H1 (cell line): ENCODE measurements around the gene RNF214. TPM values are rescaled to one million over a fixed set of nuclear protein-coding genes. Genes with fewer than 3 reads are reported as not detected.

Source experiments
- CTCF ChIA-PET: fragments of 300-600 bp; sonication (Branson Sonifier 250); formaldehyde crosslinking; loops from one replicate; lab custom pipeline; 2021; ENCODE audit not compliant: partially characterized antibody; lab: Charles Lee
- POLR2A ChIA-PET: fragments of 300-600 bp; sonication (Branson Sonifier 250); formaldehyde crosslinking; loops from one replicate; lab custom pipeline; 2021; ENCODE audit warnings: inconsistent platforms; ENCODE audit not compliant: partially characterized antibody; lab: Charles Lee
- DNase-seq, 2 experiments: peaks; one replicate each; pipeline versions ENCODE4 v3.0.0 to v3.0.0-alpha.2; 2010 to 2022; ENCODE audit warnings: low spot score in 2 of 2, low read depth in 1 of 2, mixed read lengths in 1 of 2
- FAIRE-seq: peaks from 2 replicates; lab custom pipeline; 2011; peaks lifted over from hg19 to GRCh38; lab: Jason Lieb, UNC
- H2AFZ ChIP-seq: 2 replicates; pipeline ENCODE4 v1.8.1; 2012; ENCODE audit warnings: low read length, inconsistent platforms
- H2AK5ac ChIP-seq: 2 replicates; pipeline ENCODE4 v1.6.1; 2013; ENCODE audit warnings: low read depth, low read length
- H2BK120ac ChIP-seq: replicated peaks from 2 replicates; pipeline ENCODE3; 2013; ENCODE audit warnings: low read depth, low read length, inconsistent platforms
- H2BK12ac ChIP-seq: 2 replicates; pipeline ENCODE4 v1.6.1; 2013; ENCODE audit warnings: low read depth, low read length
- H2BK15ac ChIP-seq: 2 replicates; pipeline ENCODE4 v1.6.1; 2013; ENCODE audit warnings: low read length
- H2BK20ac ChIP-seq: 2 replicates; pipeline ENCODE4 v1.6.1; 2013; ENCODE audit warnings: low read length
- H2BK5ac ChIP-seq: 2 replicates; pipeline ENCODE4 v1.6.1; 2013; ENCODE audit warnings: low read depth, low read length
- H3K14ac ChIP-seq: 2 replicates; pipeline ENCODE4 v1.6.1; 2013; ENCODE audit warnings: inconsistent platforms; ENCODE audit not compliant: insufficient read length
- H3K18ac ChIP-seq: 2 replicates; pipeline ENCODE4 v1.6.1; 2013; ENCODE audit warnings: low read length; ENCODE audit errors: extremely low read depth
- H3K23ac ChIP-seq: 2 replicates; pipeline ENCODE4 v1.6.1; 2013; ENCODE audit warnings: inconsistent platforms; ENCODE audit not compliant: insufficient read length
- H3K23me2 ChIP-seq: 2 replicates; pipeline ENCODE4 v1.6.1; 2013; ENCODE audit warnings: low read depth, low read length
- H3K27ac ChIP-seq: 2 replicates; pipeline ENCODE4 v1.6.1; 2011; ENCODE audit warnings: low read depth, low read length, inconsistent platforms
- H3K27me3 ChIP-seq, 4 experiments: replicated peaks in 1 of 4; 1 replicate in 1 of 4; 2 replicates in 3 of 4; pipeline versions ENCODE4 v1.6.1 to v1.8.1; 2011 to 2013; ENCODE audit warnings: low read length in 3 of 4, mild to moderate bottlenecking in 3 of 4, inconsistent platforms in 2 of 4, mixed read lengths in 2 of 4, moderate library complexity in 1 of 4; ENCODE audit not compliant: control insufficient read depth in 3 of 4, insufficient read depth in 3 of 4; ENCODE audit errors: extremely low read depth in 1 of 4
- H3K36me3 ChIP-seq, 4 experiments: 2 replicates each; pipeline versions ENCODE4 v1.6.1 to v1.8.1; 2011 to 2013; ENCODE audit warnings: mild to moderate bottlenecking in 4 of 4, low read length in 3 of 4, moderate library complexity in 2 of 4, control low read depth in 1 of 4, inconsistent platforms in 1 of 4; ENCODE audit not compliant: insufficient read depth in 4 of 4, control insufficient read depth in 2 of 4
- H3K4ac ChIP-seq: replicated peaks from 2 replicates; pipeline ENCODE3; 2013; ENCODE audit warnings: low read length, low read depth, mixed read lengths, inconsistent platforms; ENCODE audit not compliant: insufficient read length
- H3K4me1 ChIP-seq, 4 experiments: replicated peaks in 1 of 4; 1 replicate in 1 of 4; 2 replicates in 3 of 4; pipeline versions ENCODE4 v1.6.1 to v1.8.1; 2011 to 2013; ENCODE audit warnings: low read length in 3 of 4, inconsistent platforms in 2 of 4, mixed read lengths in 1 of 4; ENCODE audit not compliant: insufficient read depth in 4 of 4, control insufficient read depth in 3 of 4
- H3K4me2 ChIP-seq, 2 experiments: 2 replicates each; pipeline versions ENCODE4 v1.6.1 to v1.8.1; 2011 to 2013; ENCODE audit warnings: low read depth in 2 of 2, low read length in 2 of 2, control low read depth in 1 of 2, inconsistent platforms in 1 of 2, mild to moderate bottlenecking in 1 of 2; ENCODE audit not compliant: insufficient read depth in 1 of 2
- H3K4me3 ChIP-seq, 4 experiments: fragments of 200-600, 300-600 bp in 1 of 4; sonication (generic), shearing (Covaris generic), sonication (Bioruptor Twin) in 1 of 4; 2 replicates each; pipeline versions ENCODE4 v1.5.1 to v1.8.1; 2011 to 2016; ENCODE audit warnings: low read length in 4 of 4, low read depth in 3 of 4, control low read depth in 2 of 4, inconsistent platforms in 2 of 4, mild to moderate bottlenecking in 2 of 4, mixed read lengths in 1 of 4, moderate library complexity in 1 of 4; ENCODE audit not compliant: insufficient read depth in 2 of 4; ENCODE audit errors: extremely low read depth in 1 of 4
- H3K56ac ChIP-seq: replicated peaks from 2 replicates; pipeline ENCODE3; 2013; ENCODE audit warnings: low read depth, mild to moderate bottlenecking, mixed read lengths, low read length, inconsistent platforms; ENCODE audit not compliant: insufficient read length
- H3K79me1 ChIP-seq: 2 replicates; pipeline ENCODE4 v1.6.1; 2013; ENCODE audit warnings: low read depth, low read length, control low read depth
- H3K79me2 ChIP-seq, 2 experiments: 2 replicates each; pipeline versions ENCODE4 v1.6.1 to v1.8.1; 2012 to 2013; ENCODE audit warnings: low read length in 2 of 2, mild to moderate bottlenecking in 2 of 2, inconsistent platforms in 1 of 2; ENCODE audit not compliant: insufficient read depth in 2 of 2, control insufficient read depth in 1 of 2
- H3K9ac ChIP-seq, 4 experiments: replicated peaks in 1 of 4; 1 replicate in 1 of 4; 2 replicates in 3 of 4; pipeline versions ENCODE4 v1.6.1 to v1.8.1; 2011 to 2013; ENCODE audit warnings: low read depth in 3 of 4, low read length in 3 of 4, control low read depth in 2 of 4, mild to moderate bottlenecking in 2 of 4, moderate library complexity in 2 of 4, inconsistent platforms in 1 of 4; ENCODE audit errors: extremely low read depth in 1 of 4
- H3K9me3 ChIP-seq, 2 experiments: 2 replicates each; pipeline versions ENCODE4 v1.6.1 to v1.8.1; 2012 to 2013; ENCODE audit warnings: mild to moderate bottlenecking in 2 of 2, moderate library complexity in 2 of 2, control low read depth in 1 of 2, inconsistent platforms in 1 of 2, low read depth in 1 of 2, low read length in 1 of 2, mixed read lengths in 1 of 2; ENCODE audit not compliant: insufficient read depth in 2 of 2
- H4K20me1 ChIP-seq, 2 experiments: replicated peaks in 1 of 2; 2 replicates each; pipeline versions ENCODE3 to v1.8.1; 2011 to 2013; ENCODE audit warnings: inconsistent platforms in 2 of 2, low read length in 2 of 2, mild to moderate bottlenecking in 1 of 2; ENCODE audit not compliant: insufficient read depth in 2 of 2, control insufficient read depth in 1 of 2
- H4K5ac ChIP-seq: 2 replicates; pipeline ENCODE4 v1.6.1; 2013; ENCODE audit warnings: low read length, low read depth, mixed read lengths, inconsistent platforms; ENCODE audit not compliant: insufficient read length
- H4K8ac ChIP-seq: 2 replicates; pipeline ENCODE4 v1.8.0; 2013; ENCODE audit warnings: mild to moderate bottlenecking, moderate library complexity, low read length, inconsistent platforms; ENCODE audit not compliant: insufficient read depth; ENCODE audit errors: extremely low read depth
- H4K91ac ChIP-seq: replicated peaks from 2 replicates; pipeline ENCODE3; 2013; ENCODE audit warnings: low read length, mixed read lengths, inconsistent platforms; ENCODE audit not compliant: insufficient read length
- CBX5 ChIP-seq: fragments of 300-800, 300-1000 bp; sonication (generic); IDR thresholded peaks from 2 replicates; pipeline ENCODE4 v1.7.1; 2016; ENCODE audit warnings: antibody characterized with exemption, low read length, low read depth
- CREB1 ChIP-seq: IDR thresholded peaks from 2 replicates; pipeline ENCODE4 v1.6.1; 2012; ENCODE audit warnings: inconsistent platforms
- CTBP2 ChIP-seq: IDR thresholded peaks from 2 replicates; pipeline ENCODE4 v1.7.0; 2011; ENCODE audit warnings: borderline replicate concordance, mild to moderate bottlenecking, moderate library complexity, mixed read lengths, low read length; ENCODE audit not compliant: insufficient read depth, insufficient read length
- EZH2 ChIP-seq: fragments of 200-600 bp; sonication (generic); IDR thresholded peaks from 2 replicates; pipeline ENCODE4 v1.7.1; 2012; ENCODE audit warnings: low read depth, mild to moderate bottlenecking, moderate library complexity, low read length, inconsistent platforms; ENCODE audit not compliant: severe bottlenecking
- KDM5A ChIP-seq: fragments of 200-600 bp; IDR thresholded peaks from 2 replicates; pipeline ENCODE4 v1.7.1; 2012; ENCODE audit warnings: mild to moderate bottlenecking, low read length, inconsistent platforms, mixed read lengths
- POLR2A ChIP-seq, 2 experiments: IDR thresholded peaks; 1 replicate in 1 of 2; 2 replicates in 1 of 2; pipeline ENCODE4 v1.6.1; 2011; ENCODE audit warnings: low read depth in 2 of 2, low read length in 2 of 2, mild to moderate bottlenecking in 2 of 2; ENCODE audit errors: control extremely low read depth in 1 of 2
- TAF1 ChIP-seq: IDR thresholded peaks from 2 replicates; pipeline ENCODE4 v1.6.1; 2011; ENCODE audit warnings: mild to moderate bottlenecking, low read depth, low read length
- TBP ChIP-seq: IDR thresholded peaks from 2 replicates; pipeline ENCODE4 v1.6.1; 2011; ENCODE audit warnings: low read depth, low read length, improper control_type of control experiment
- WGBS, 2 experiments: shearing (Covaris generic) in 1 of 2; methylation state at CpG; one replicate each; pipeline versions ENCODE4 v1.1.6 to v1.1.7; 2013 to 2015; ENCODE audit warnings: low lambda C conversion rate in 2 of 2, mixed read lengths in 2 of 2, inconsistent platforms in 1 of 2, low coverage in 1 of 2, missing lambda C conversion rate in 1 of 2; ENCODE audit not compliant: insufficient replicate concordance in 2 of 2, insufficient coverage in 1 of 2, insufficient read length in 1 of 2; ENCODE audit errors: extremely low coverage in 1 of 2, missing lambda C conversion rate in 1 of 2; 5-methylcytosine and 5-hydroxymethylcytosine counted together
- polyA plus RNA-seq, 7 experiments: library from polyadenylated mRNA; depleted of rRNA in 3 of 7; stranded (reverse) in 5 of 7; unstranded in 2 of 7; fragments of >200 nt in 5 of 7; fragments of 200-250 nt in 2 of 7; gene quantifications; 1 replicate in 5 of 7; 2 replicates in 1 of 7; 4 replicates in 1 of 7; pipeline versions ENCODE4 v1.2.1 to v1.2.3, GENCODE V29; 2011 to 2013; ENCODE audit warnings: missing spikeins in 2 of 7, mixed read lengths in 2 of 7
- total RNA-seq: library from RNA; stranded (reverse); fragmentation: NEBNext Ultra II Directional; extraction: Animal tissue kit (Norgen Biotek cat#: 25700); gene quantifications from 2 replicates; pipeline ENCODE4 v1.2.1, GENCODE V29; 2021
- TF ChIP-seq, protein P1 (sequence below): IDR thresholded peaks from 2 replicates; pipeline ENCODE4 v1.6.1; 2011; ENCODE audit warnings: low read depth, mild to moderate bottlenecking, low read length; ENCODE audit not compliant: insufficient read depth

Gene RNF214
- total and polyA plus RNA-seq, 2 of the 8 experiments (the other 6 are each of a cell fraction or from before 2014, with no cell fraction given): 34.9 to 35.6 TPM

DNA sequence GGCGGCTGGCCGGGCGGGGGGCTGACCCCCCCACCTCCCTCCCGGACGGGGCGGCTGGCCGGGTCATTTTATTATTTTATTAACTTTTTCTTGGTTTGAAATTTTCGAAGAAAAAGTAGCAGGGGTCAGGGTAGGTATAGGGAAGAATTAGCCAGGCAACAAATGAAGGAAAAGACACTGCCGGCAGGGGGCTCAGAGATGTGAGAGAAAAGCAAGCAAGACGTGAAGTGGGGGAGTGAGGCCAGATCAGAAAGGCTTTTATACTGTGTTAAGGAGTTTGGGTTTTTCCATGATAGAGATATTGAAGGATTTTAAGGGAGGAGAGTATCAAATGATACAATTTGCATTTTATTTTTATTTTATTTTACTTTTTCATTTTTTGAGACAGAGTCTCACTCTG is 19.0 kb downstream of the RNF214 start:
- Histone ChIP-seq H3K4me3 (no peak overlapping the region), H2BK5ac (no peak overlapping the region), H4K5ac (no peak overlapping the region), H3K27ac (no peak overlapping the region), H3K56ac (no peak overlapping the region), H3K18ac (no peak overlapping the region), H3K4me2 (no peak overlapping the region), H3K36me3 (peaks cover 4 to 35% (median 18%) of the 10 kb centered on the region in 4 experiments; a peak in 6 of 8 replicates), H2BK120ac (no peak overlapping the region), H3K23ac (no peak overlapping the region), H3K27me3 (no peaks in the 10 kb centered on the region), H3K4me1 (no peaks in the 10 kb centered on the region), H2BK20ac (no peak overlapping the region), H3K79me1 (no peaks in the 10 kb centered on the region), H4K8ac (no peak overlapping the region), H4K91ac (no peak overlapping the region), H2AFZ (no peak overlapping the region), H2AK5ac (no peak overlapping the region), H3K9me3 (no peaks in the 10 kb centered on the region), H3K23me2 (no peaks in the 10 kb centered on the region), H3K14ac (no peak overlapping the region), H2BK15ac (no peak overlapping the region), H4K20me1 (no peaks in the 10 kb centered on the region), H3K9ac (no peak overlapping the region), H3K4ac (no peak overlapping the region), H2BK12ac (no peak overlapping the region), H3K79me2 (no peaks in the 10 kb centered on the region)
- CTCF ChIA-PET: no interaction called here
- POLR2A ChIA-PET: no interaction called here
- 89% methylated on average over 3 of the region's 10 CpGs; no CpG with 5 or more reads in 1 of the 2 experiments for WGBS, 2 experiments
- TF ChIP-seq EZH2 (no peak), KDM5A (no peak), TAF1 (no peak), CREB1 (no peak), CBX5 (no peak), TBP (no peak), POLR2A (IDR thresholded peaks at IDR 0.05; ENCODE audit: control extremely low read depth in 1 of 2, low read depth in 2 of 2, low read length in 2 of 2) (no peak), CTBP2 (no peak)
- TF ChIP-seq, protein P1, sequence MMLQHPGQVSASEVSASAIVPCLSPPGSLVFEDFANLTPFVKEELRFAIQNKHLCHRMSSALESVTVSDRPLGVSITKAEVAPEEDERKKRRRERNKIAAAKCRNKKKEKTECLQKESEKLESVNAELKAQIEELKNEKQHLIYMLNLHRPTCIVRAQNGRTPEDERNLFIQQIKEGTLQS: no peak
- DNase-seq (no peak), FAIRE-seq (no peak)
